Peyer's patch (tissue), 4 donors: ENCODE measurements around the gene UBE2L6.

Experiments used
- CTCF ChIP-seq, 6 experiments: fragments of 450-650 bp in 4 of 6; fragments of 200-600 bp in 2 of 6; sonication (generic) in 1 of 6; IDR thresholded peaks; one replicate each; pipeline ENCODE4 v1.5.1; 2017 to 2019; ENCODE audit warnings: antibody characterized with exemption in 6 of 6, mild to moderate bottlenecking in 3 of 6, moderate library complexity in 1 of 6
- POLR2A ChIP-seq, 2 donors: fragments of 450-650 bp; IDR thresholded peaks; one replicate each; pipeline ENCODE4 v1.5.1; 2017; ENCODE audit warnings: antibody characterized with exemption in 2 of 2, mild to moderate bottlenecking in 2 of 2, moderate library complexity in 2 of 2

- no peak for TF ChIP-seq CTCF (IDR thresholded peaks at IDR 0.05)
- no peak for TF ChIP-seq POLR2A (IDR thresholded peaks at IDR 0.05)
Measured at GRCh38 chr11:57546869-57547475, 20.5 kb downstream of the UBE2L6 start.
